ENCODE results near the gene MAOB.
"Not testable (repeated sequence)": the region's sequence is repeated elsewhere in the genome, so short reads cannot be mapped to it uniquely, and the experiment has no call there.

The MAOB gene

GRCh38 chrX:43882294-43882681 is at the start of gene MAOB:
Gene MAOB (minus strand): TSS chrX:43882450. CDS start chrX:43882299, 151 bp downstream.
- peak in 1 of 2 donors; percentile 3 for DNase-seq (ENCODE audit: extremely low read depth in 1 of 2, low read depth in 1 of 2)

DNA sequence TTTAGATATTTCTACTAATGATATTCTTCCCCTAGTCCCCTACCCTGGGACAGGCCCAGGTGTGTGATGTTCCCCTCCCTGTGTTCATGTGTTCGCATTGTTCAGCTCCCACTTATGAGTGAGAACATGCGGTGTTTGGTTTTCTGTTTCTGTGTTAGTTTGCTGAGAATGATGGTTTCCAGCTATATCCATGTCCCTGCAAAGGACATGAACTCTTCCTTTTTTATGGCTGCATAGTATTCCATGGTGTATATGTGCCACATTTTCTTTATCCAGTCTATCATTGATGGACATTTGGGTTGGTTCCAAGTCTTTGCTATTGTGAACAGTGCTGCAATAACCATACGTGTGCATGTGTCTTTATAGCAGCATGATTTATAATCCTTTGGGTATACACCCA is 39.8 kb upstream of the MAOB start:
- DNase-seq (ENCODE audit: extremely low read depth in 1 of 2, low read depth in 1 of 2) = not testable (repeated sequence)

- DNase-seq (ENCODE audit: extremely low read depth in 1 of 2, low read depth in 1 of 2) = not testable (repeated sequence)
Measured at GRCh38 chrX:43910772-43911171, 28.5 kb upstream of the MAOB start.

DNA sequence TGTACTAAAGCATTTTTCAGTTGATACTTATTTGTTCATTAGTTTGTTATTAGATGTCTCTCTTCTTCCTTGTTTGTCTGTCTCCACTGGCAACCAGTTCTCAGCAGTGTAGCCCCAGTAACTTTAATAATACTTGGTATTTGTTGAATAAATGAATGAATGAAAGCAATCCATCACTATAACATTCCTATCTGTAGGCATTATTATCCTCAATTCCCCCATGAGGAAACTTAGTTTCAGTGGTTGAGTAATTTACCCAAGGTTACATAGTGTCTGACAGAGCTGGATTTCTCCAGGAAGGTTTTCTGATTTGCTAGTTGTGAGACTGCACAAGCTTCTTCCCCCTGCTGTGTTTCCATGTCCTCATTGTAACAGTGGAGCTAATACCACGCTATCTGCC is 27.8 kb upstream of the MAOB start:
- no peak for DNase-seq (ENCODE audit: extremely low read depth in 1 of 2, low read depth in 1 of 2)

GRCh38 chrX:43909141-43909540 is 26.9 kb upstream of the MAOB start:
- DNase-seq (ENCODE audit: extremely low read depth in 1 of 2, low read depth in 1 of 2) = no peak

- DNase-seq (ENCODE audit: extremely low read depth in 1 of 2, low read depth in 1 of 2) = no peak
Measured at GRCh38 chrX:43899878-43900815, 17.9 kb upstream of the MAOB start.

GRCh38 chrX:43898406-43899035 is 16.3 kb upstream of the MAOB start:
- no peak for DNase-seq (ENCODE audit: extremely low read depth in 1 of 2, low read depth in 1 of 2)

GRCh38 chrX:43897290-43897689 is 15.0 kb upstream of the MAOB start:
- DNase-seq (ENCODE audit: extremely low read depth in 1 of 2, low read depth in 1 of 2) = no peak

GRCh38 chrX:43892336-43892870 is 10.2 kb upstream of the MAOB start:
- no peak for DNase-seq (ENCODE audit: extremely low read depth in 1 of 2, low read depth in 1 of 2)

DNA sequence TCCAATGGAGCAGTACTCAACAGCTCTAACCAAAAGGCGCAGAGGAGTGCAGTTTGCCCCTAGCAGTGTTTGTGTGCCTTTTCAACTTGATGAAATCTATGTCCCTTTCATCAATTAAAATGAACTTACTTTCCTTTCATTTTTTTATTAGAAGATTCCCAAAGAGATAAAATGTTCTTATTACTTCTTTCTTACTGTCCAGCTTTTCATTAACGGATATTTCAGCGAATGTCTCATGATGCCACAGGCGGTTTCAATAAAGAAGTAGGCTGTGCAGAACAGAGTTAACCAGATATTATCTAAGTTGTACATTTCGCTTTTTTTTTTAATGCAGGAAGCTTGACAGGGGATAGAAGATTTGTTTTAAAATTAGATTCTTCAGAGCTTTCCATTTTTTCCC is 3.4 kb upstream of the MAOB start:
- no peak for DNase-seq (ENCODE audit: extremely low read depth in 1 of 2, low read depth in 1 of 2)

DNA sequence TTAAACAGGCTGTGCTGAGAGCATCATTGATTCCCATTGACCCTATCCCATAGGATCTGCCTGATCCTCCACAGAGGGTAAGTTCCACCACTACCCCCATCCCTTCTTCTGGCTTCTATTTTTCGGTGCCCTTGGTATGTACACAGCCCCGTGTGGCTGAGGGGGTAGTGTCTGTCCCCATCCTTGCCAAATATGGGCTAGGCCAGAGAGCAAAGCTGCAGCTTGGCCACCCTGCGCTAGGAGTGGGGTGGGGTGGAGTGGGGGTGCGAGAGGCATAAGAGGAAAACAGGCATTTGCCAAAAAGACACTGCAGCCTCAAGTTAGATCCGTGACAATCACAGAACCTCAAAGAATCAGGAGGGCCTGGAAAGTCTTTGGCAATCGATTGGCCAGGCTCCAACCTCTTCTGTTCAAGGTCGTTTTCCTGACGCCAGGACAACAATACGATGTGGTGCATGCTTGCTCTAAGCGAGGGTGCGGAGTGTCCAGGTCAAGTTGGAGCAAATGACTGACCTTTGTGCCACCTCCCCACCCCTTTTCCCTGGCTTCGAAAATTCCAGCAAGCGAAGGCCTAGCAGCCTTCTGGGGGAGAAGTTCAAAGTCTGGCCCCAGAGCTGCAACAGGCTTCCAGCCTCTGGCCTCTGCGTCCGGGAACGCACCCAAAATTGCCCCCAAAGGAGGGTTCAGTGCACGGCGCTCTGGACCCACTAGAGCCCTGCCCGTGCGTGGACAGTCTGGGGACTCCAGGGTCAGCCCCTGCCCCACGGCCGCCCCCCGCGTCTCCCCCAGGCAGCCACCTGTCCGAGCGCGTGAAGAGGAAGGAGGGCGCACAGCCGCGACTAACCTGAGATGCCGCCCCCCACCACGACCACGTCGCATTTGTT is 598 bp downstream of the MAOB start:
- no peak for DNase-seq (ENCODE audit: extremely low read depth in 1 of 2, low read depth in 1 of 2)

- no peak for DNase-seq (ENCODE audit: extremely low read depth in 1 of 2, low read depth in 1 of 2)
Measured at GRCh38 chrX:43880425-43880824, 1.8 kb downstream of the MAOB start.

- no peak for DNase-seq (ENCODE audit: extremely low read depth in 1 of 2, low read depth in 1 of 2)
Measured at GRCh38 chrX:43878906-43879526, 3.2 kb downstream of the MAOB start.

- no peak for DNase-seq (ENCODE audit: extremely low read depth in 1 of 2, low read depth in 1 of 2)
Measured at GRCh38 chrX:43876680-43877079, 5.6 kb downstream of the MAOB start.

DNA sequence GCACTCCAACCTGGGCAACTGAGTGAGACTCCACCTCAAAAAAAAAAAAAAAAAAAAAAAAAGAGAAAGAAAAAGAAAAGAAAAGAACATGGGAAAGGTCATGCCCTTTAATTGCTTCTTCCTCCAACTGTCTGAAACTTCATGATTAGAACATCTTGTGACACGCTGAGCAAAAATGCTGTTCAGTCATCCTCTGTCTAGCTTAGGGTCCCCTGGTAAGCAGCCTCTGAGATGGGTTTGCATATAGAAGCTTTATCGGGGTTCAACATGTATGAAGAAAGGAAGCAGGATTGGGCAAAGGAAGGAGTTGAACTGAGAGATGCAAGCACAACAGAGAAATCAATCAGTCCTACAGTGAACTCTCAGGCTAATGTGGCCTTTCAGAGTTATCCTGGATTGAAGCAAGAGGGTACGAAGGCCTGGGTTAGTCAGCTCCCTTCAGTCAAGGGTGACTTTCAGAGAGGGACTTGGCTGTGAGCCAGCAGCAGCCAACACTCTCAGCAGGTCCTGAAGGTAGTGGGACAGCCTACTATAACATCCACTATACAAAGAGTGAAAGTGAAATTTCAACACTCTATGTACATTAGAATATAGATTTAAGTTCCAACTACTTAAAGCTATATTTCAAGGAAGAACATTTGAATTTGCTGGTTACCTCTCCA is 11.4 kb downstream of the MAOB start:
- no peak for DNase-seq (ENCODE audit: extremely low read depth in 1 of 2, low read depth in 1 of 2)

- no peak for DNase-seq (ENCODE audit: extremely low read depth in 1 of 2, low read depth in 1 of 2)
Measured at GRCh38 chrX:43870011-43870410, 12.2 kb downstream of the MAOB start.

DNA sequence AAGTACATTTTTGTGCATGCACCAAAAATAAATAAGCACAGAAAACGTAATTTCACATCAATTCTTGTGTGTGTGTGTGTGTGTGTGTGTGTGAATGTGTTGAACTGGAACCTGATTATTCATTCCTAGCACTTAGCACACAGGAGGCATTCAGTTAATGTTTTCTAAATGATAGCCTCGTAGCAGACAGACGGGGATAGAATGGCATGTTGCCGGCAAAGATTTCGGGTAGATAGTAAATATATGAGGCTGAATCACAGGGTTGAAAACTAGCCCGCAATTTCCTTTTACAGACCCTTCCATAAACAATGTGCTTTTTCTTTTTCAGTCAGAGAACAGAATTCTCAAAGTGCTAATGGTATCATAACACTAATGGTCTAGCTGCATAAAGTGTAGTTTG is 13.5 kb downstream of the MAOB start:
- no peak for DNase-seq (ENCODE audit: extremely low read depth in 1 of 2, low read depth in 1 of 2)

- DNase-seq (ENCODE audit: extremely low read depth in 1 of 2, low read depth in 1 of 2) = no peak
Measured at GRCh38 chrX:43866423-43866822, 15.8 kb downstream of the MAOB start.

DNA sequence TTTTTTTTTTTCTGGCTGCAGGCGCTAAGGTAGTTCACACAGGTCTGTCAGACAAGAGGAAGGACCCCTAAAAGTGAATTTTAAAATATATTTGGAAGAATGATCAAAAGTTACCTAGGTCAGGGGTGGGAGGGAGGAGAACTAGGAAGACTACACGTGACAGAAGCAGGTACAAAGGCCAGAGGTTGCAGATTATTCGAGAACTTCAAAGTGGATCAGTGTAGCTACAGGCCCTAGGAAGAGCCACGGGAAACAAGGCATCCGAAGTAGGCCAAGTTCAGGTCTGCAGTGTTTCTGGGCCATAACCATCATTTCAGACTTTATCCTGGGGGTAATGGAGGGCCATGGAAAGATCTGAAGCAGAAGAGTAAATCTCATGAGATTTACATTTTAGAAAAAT is 16.5 kb downstream of the MAOB start:
- DNase-seq (ENCODE audit: extremely low read depth in 1 of 2, low read depth in 1 of 2) = no peak

- DNase-seq (ENCODE audit: extremely low read depth in 1 of 2, low read depth in 1 of 2) = no peak
Measured at GRCh38 chrX:43862434-43862833, 19.8 kb downstream of the MAOB start.
